OCI-LY3 (cell line): Measurements from ENCODE around the gene TRAPPC2L.

Experiments
- H2AFZ ChIP-seq: fragments of 200-600, 300-600 bp; shearing (Covaris generic); 2 replicates; pipeline ENCODE4 v1.6.0; 2014; ENCODE audit warnings: antibody characterized with exemption, low read depth, low read length
- H3K27ac ChIP-seq: fragments of 200-600, 300-600 bp; sonication (generic); 2 replicates; pipeline ENCODE4 v1.5.1; 2014; ENCODE audit warnings: mild to moderate bottlenecking, low read length, moderate library complexity, mixed read lengths
- H3K27me3 ChIP-seq: fragments of 200-600, 300-600 bp; sonication (generic); 2 replicates; pipeline ENCODE4 v1.6.1; 2014; ENCODE audit warnings: low read depth, low read length, mixed read lengths
- H3K36me3 ChIP-seq: fragments of 200-600, 300-600 bp; sonication (generic); replicated peaks from 2 replicates; pipeline ENCODE3; 2014; ENCODE audit warnings: low read depth, low read length, mixed read lengths
- H3K4me1 ChIP-seq: fragments of 300-600, 200-600 bp; sonication (generic); 2 replicates; pipeline ENCODE4 v1.6.1; 2014; ENCODE audit warnings: low read length, mixed read lengths
- H3K4me2 ChIP-seq: fragments of 200-600, 300-600 bp; sonication (generic); 2 replicates; pipeline ENCODE4 v1.6.1; 2014; ENCODE audit warnings: low read length, mixed read lengths
- H3K4me3 ChIP-seq: fragments of 300-600, 200-600 bp; sonication (generic); 2 replicates; pipeline ENCODE4 v1.5.1; 2014; ENCODE audit warnings: antibody characterized with exemption, mild to moderate bottlenecking, low read length, moderate library complexity
- H3K79me2 ChIP-seq: fragments of 300-600, 200-600 bp; shearing (Covaris generic); 2 replicates; pipeline ENCODE4 v1.6.1; 2014; ENCODE audit warnings: mild to moderate bottlenecking, low read length, mixed read lengths
- H3K9ac ChIP-seq: fragments of 300-600, 200-600 bp; shearing (Covaris generic); 2 replicates; pipeline ENCODE4 v1.6.0; 2014; ENCODE audit warnings: mild to moderate bottlenecking, low read length, moderate library complexity
- H3K9me3 ChIP-seq: fragments of 200-600, 300-600 bp; shearing (Covaris generic); 2 replicates; pipeline ENCODE4 v1.6.1; 2014; ENCODE audit warnings: low read length, mixed read lengths; ENCODE audit not compliant: insufficient read depth
- H4K20me1 ChIP-seq: fragments of 200-600, 300-600 bp; sonication (generic); 2 replicates; pipeline ENCODE4 v1.6.1; 2016; ENCODE audit warnings: low read length, mixed read lengths; ENCODE audit not compliant: insufficient read depth
- EZH2phosphoT487 ChIP-seq: fragments of 200-600 bp; shearing (Covaris generic); IDR thresholded peaks from 2 replicates; pipeline ENCODE4 v1.6.1; 2018; ENCODE audit warnings: antibody characterized with exemption, mixed run types, low read depth
- TF ChIP-seq, protein P1 (sequence below): fragments of 200-600, 300-600 bp; sonication (generic); IDR thresholded peaks from 2 replicates; pipeline ENCODE4 v1.5.1; 2014; ENCODE audit warnings: antibody characterized with exemption, low read length, low read depth

The TRAPPC2L gene

DNA sequence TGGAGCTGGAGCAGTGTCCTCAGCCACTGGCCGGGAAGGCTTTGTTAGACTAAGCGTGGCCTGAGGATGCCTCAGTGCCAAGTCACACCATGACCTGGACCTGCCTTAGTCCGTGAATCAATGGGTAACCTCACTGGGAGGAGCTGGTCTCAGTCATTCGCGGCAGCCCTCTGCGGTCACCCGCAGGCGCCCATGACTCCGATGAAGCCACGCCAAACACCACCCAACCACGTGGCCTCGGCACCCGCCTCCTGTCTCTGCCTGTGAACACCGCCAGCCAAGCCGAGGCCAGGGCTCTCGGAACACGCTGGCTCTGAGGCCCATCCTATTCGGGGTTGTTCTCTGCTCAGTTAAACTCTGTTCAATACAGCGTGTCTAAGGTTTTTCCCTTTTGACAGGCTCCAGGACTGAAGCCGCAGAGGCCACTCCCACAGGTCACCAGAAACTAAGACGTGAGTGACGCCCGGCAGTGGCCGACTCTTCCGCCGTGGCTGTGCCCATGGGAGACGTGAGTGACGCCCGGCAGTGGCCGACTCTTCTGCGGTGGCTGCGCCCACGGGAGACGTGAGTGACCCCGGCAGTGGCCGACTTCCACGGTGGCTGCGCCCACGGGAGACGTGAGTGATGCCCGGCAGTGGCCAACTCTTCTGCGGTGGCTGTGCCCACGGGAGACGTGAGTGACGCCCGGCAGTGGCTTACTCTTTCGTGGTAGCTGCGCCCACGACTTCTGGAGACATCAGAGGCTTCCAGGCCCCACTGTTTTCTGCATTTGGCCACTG, 26.4 kb downstream of the TRAPPC2L start:
- Histone ChIP-seq H3K79me2 (no peaks in the 10 kb centered on the region), H3K9ac (no peak overlapping the region), H3K4me1 (no peaks in the 10 kb centered on the region), H3K36me3 (peaks cover 69% of the 10 kb centered on the region), H3K27ac (no peak overlapping the region), H4K20me1 (no peaks in the 10 kb centered on the region), H3K4me2 (no peak overlapping the region), H3K27me3 (no peaks in the 10 kb centered on the region), H3K4me3 (no peak overlapping the region), H2AFZ (no peak overlapping the region), H3K9me3 (no peaks in the 10 kb centered on the region)
- no peak for TF ChIP-seq EZH2phosphoT487
- TF ChIP-seq, protein P1, sequence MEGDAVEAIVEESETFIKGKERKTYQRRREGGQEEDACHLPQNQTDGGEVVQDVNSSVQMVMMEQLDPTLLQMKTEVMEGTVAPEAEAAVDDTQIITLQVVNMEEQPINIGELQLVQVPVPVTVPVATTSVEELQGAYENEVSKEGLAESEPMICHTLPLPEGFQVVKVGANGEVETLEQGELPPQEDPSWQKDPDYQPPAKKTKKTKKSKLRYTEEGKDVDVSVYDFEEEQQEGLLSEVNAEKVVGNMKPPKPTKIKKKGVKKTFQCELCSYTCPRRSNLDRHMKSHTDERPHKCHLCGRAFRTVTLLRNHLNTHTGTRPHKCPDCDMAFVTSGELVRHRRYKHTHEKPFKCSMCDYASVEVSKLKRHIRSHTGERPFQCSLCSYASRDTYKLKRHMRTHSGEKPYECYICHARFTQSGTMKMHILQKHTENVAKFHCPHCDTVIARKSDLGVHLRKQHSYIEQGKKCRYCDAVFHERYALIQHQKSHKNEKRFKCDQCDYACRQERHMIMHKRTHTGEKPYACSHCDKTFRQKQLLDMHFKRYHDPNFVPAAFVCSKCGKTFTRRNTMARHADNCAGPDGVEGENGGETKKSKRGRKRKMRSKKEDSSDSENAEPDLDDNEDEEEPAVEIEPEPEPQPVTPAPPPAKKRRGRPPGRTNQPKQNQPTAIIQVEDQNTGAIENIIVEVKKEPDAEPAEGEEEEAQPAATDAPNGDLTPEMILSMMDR = no peak

DNA sequence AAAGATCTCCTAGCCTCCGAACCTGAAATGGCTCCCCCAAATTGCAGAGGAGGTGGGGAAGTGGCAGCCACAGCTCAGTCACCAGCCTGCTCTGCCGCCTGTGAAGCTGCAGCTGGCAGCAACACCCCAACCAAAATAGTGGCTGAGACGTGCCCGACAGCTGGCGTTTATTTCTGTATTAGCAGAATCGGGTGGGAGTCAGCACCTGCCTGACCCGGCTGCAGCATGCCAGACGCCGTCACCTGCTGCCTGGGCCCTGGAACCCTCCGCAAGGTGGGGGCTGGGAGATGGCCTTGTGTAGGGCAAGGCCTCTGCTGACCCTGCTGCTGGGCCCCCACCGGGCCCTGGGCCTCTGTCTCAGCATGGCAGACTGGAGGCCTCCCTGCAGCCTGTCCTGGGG, 27.0 kb downstream of the TRAPPC2L start:
- Histone ChIP-seq H3K79me2 (no peaks in the 10 kb centered on the region), H3K4me3 (no peak overlapping the region), H3K4me1 (no peaks in the 10 kb centered on the region), H3K4me2 (no peak overlapping the region), H4K20me1 (no peaks in the 10 kb centered on the region), H3K27ac (no peak overlapping the region), H3K9me3 (no peaks in the 10 kb centered on the region), H3K27me3 (no peaks in the 10 kb centered on the region), H2AFZ (no peak overlapping the region), H3K36me3 (peaks cover 68% of the 10 kb centered on the region), H3K9ac (no peak overlapping the region)
- TF ChIP-seq, protein P1 = no peak
- no peak for TF ChIP-seq EZH2phosphoT487

DNA sequence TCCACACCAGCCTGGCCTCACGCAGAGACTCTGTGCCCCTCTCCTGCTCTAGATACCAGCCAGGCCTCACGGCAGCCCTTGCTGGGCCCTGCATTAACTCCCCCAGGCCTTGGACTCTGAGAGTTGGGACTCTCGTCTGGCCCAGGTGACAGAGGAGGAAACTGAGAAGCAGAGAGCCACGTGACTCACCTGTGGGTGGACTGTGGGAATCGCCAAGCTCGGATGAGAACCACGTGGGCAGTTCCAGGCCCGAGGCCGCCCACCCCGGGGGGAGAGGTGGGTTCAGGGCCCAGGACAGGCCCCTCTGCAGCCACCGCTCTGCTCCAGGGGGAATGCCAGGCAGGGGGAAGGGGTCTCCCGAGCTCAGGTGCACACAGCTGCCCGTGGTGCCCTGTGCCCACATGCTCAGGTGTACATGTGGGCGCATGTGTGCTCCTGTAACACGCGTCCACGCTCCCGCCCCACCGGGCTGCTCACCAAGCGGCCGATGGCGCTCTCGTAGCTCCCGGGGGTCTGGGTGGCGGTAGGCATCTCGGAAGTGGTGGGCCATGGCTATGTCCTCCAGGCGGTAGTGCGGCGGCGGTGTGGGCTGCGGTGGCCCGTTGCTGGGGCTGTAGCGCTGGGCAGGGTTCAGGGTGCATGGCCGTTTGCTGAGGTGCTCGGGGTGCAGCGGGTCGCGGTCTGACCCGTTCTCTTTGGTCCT, 27.8 kb downstream of the TRAPPC2L start:
- no peak for TF ChIP-seq EZH2phosphoT487
- TF ChIP-seq, protein P1 = no peak
- no peaks in the 10 kb centered on the region for H3K4me1 ChIP-seq

DNA sequence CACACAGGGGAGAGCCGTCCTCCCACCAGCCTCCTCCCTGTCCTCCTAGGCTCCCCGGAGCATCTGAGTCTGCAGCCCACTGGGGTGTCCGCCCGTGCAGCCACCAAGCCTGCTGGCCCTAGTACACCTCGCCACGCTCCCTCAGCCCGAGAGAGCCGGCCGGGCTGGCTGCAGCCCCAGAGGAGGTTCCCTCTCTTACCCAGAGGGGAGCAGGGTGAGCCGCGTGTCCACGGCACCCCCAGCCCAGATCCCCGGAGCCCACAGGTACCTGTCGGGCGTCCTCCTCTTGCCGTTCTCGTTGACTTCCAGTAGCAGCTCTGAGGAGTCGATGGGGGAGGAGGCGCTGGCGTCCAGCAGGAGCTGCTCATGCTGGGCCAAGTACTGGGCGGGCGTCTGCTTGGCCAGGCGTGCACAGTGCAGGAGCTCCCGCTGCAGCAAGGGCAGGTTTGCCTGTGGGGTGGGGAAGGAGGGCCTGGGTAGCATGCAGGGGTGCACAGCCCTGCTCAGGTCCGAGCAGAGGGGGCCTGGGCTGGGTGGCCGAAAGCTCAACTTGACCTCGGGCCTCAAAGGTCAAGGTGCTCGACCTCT, 28.9 kb downstream of the TRAPPC2L start:
- Histone ChIP-seq H3K36me3 (peaks cover 63% of the 10 kb centered on the region), H2AFZ (no peak overlapping the region), H3K9ac (no peak overlapping the region), H4K20me1 (no peaks in the 10 kb centered on the region), H3K9me3 (no peaks in the 10 kb centered on the region), H3K4me3 (no peak overlapping the region), H3K79me2 (no peaks in the 10 kb centered on the region), H3K27me3 (no peaks in the 10 kb centered on the region), H3K4me1 (no peaks in the 10 kb centered on the region), H3K27ac (no peak overlapping the region), H3K4me2 (no peak overlapping the region)
- no peak for TF ChIP-seq EZH2phosphoT487
- TF ChIP-seq, protein P1 = no peak

More for the DNA sequence above, 27.8 kb downstream of the TRAPPC2L start:
- Histone ChIP-seq H3K27ac (no peak overlapping the region), H2AFZ (no peak overlapping the region), H3K9me3 (no peaks in the 10 kb centered on the region), H3K9ac (no peak overlapping the region), H3K36me3 (peaks cover 62% of the 10 kb centered on the region), H3K27me3 (no peaks in the 10 kb centered on the region), H3K4me3 (no peak overlapping the region), H4K20me1 (no peaks in the 10 kb centered on the region), H3K79me2 (no peaks in the 10 kb centered on the region), H3K4me2 (no peak overlapping the region)
